WTC11 (cell line): Measurements from ENCODE around the gene PRICKLE1. TPM values are rescaled to one million over a fixed set of nuclear protein-coding genes. Genes with fewer than 3 reads are reported as not detected.

Source experiments
- ATAC-seq: fragments of 200-7000 bp; cut with Tn5 transposase; 2 replicates; pipeline ENCODE4 v1.10.0; 2021; ENCODE audit warnings: mild to moderate bottlenecking, moderate library complexity
- CTCF ChIA-PET: fragments of 300-600 bp; sonication (Branson Sonifier 250); formaldehyde crosslinking; loops from one replicate; lab custom pipeline; 2021; ENCODE audit warnings: antibody characterized with exemption; lab: Charles Lee
- POLR2A ChIA-PET: fragments of 350-600 bp; sonication (Branson Sonifier 250); formaldehyde crosslinking; loops from one replicate; lab custom pipeline; 2021; ENCODE audit warnings: antibody characterized with exemption; lab: Charles Lee
- DNase-seq: peaks from one replicate; pipeline ENCODE4 v3.0.0; 2021; ENCODE audit warnings: low spot score
- H3K27ac Mint-ChIP-seq: 2 replicates; pipeline ENCODE4 v1.8.0; 2021; ENCODE audit warnings: mixed read lengths
- H3K27me3 Mint-ChIP-seq: 2 replicates; pipeline ENCODE4 v1.8.0; 2021; ENCODE audit warnings: low read depth, mild to moderate bottlenecking, moderate library complexity, mixed read lengths
- H3K36me3 Mint-ChIP-seq: 2 replicates; pipeline ENCODE4 v1.8.0; 2021; ENCODE audit warnings: mixed read lengths
- H3K4me1 Mint-ChIP-seq: 2 replicates; pipeline ENCODE4 v1.8.0; 2022; ENCODE audit warnings: mixed read lengths
- H3K4me3 Mint-ChIP-seq: 2 replicates; pipeline ENCODE4 v1.8.0; 2021; ENCODE audit warnings: mild to moderate bottlenecking, moderate library complexity, mixed read lengths
- H3K9me3 Mint-ChIP-seq: 2 replicates; pipeline ENCODE4 v1.8.0; 2021; ENCODE audit warnings: mixed read lengths
- CBFB ChIP-seq: sonication (generic); formaldehyde crosslinking; IDR thresholded peaks from 2 replicates; pipeline ENCODE4 v1.8.1; 2022; ENCODE audit warnings: mild to moderate bottlenecking, low read depth, missing genetic modification reagents
- CREB1 ChIP-seq: sonication (generic); formaldehyde crosslinking; IDR thresholded peaks from 2 replicates; pipeline ENCODE4 v1.8.0; 2023; ENCODE audit warnings: mild to moderate bottlenecking, missing genetic modification reagents
- CREM ChIP-seq: sonication (generic); formaldehyde crosslinking; IDR thresholded peaks from 2 replicates; pipeline ENCODE4 v1.8.1; 2022; ENCODE audit warnings: mild to moderate bottlenecking, missing genetic modification reagents, moderate library complexity
- FOXK1 ChIP-seq: sonication (generic); formaldehyde crosslinking; IDR thresholded peaks from 2 replicates; pipeline ENCODE4 v1.8.0; 2022; ENCODE audit warnings: mild to moderate bottlenecking, moderate library complexity, missing genetic modification reagents
- JUN ChIP-seq: sonication (generic); formaldehyde crosslinking; IDR thresholded peaks from 2 replicates; pipeline ENCODE4 v1.8.0; 2023; ENCODE audit warnings: mild to moderate bottlenecking, missing genetic modification reagents
- RORB ChIP-seq: fragments of 250-450 bp; sonication (Bioruptor Pico); IDR thresholded peaks from 2 replicates; pipeline ENCODE4 v1.9.0; 2021; ENCODE audit warnings: mild to moderate bottlenecking
- SOX15 ChIP-seq: fragments of 250-450 bp; sonication (Bioruptor Pico); IDR thresholded peaks from 2 replicates; pipeline ENCODE4 v1.9.0; 2021; ENCODE audit warnings: mild to moderate bottlenecking
- TEAD4 ChIP-seq: sonication (generic); formaldehyde crosslinking; IDR thresholded peaks from 2 replicates; pipeline ENCODE4 v1.8.0; 2022; ENCODE audit warnings: mild to moderate bottlenecking, missing genetic modification reagents
- ZNF219 ChIP-seq: sonication (generic); formaldehyde crosslinking; IDR thresholded peaks from 2 replicates; pipeline ENCODE4 v1.8.0; 2023; ENCODE audit warnings: missing genetic modification reagents, mild to moderate bottlenecking, borderline replicate concordance
- ZNF263 ChIP-seq: sonication (generic); formaldehyde crosslinking; IDR thresholded peaks from 2 replicates; pipeline ENCODE4 v1.8.1; 2022; ENCODE audit warnings: low read depth, mild to moderate bottlenecking, moderate library complexity, missing genetic modification reagents
- ZNF423 ChIP-seq: fragments of 250-450 bp; sonication (Bioruptor Pico); IDR thresholded peaks from 2 replicates; pipeline ENCODE4 v2.1.2; 2022; ENCODE audit warnings: mild to moderate bottlenecking, moderate library complexity
- total RNA-seq: library from RNA; stranded (reverse); gene quantifications from 3 replicates; pipeline ENCODE4 v1.2.3, GENCODE V29; 2021
- TF ChIP-seq, protein P1 (sequence below): fragments of 250-450 bp; sonication (Bioruptor Pico); IDR thresholded peaks from 2 replicates; pipeline ENCODE4 v1.9.0; 2021; ENCODE audit warnings: mild to moderate bottlenecking
- TF ChIP-seq, protein P2 (sequence below): sonication (generic); formaldehyde crosslinking; IDR thresholded peaks from 2 replicates; pipeline ENCODE4 v1.8.1; 2022; ENCODE audit warnings: low read depth, mild to moderate bottlenecking, moderate library complexity, missing genetic modification reagents, borderline replicate concordance
- TF ChIP-seq, protein P3 (sequence below): sonication (generic); formaldehyde crosslinking; conservative IDR thresholded peaks from 2 replicates; pipeline ENCODE4 v1.8.1; 2022; ENCODE audit warnings: mild to moderate bottlenecking, missing genetic modification reagents
- TF ChIP-seq, protein P4 (sequence below): sonication (generic); formaldehyde crosslinking; IDR thresholded peaks from 2 replicates; pipeline ENCODE4 v1.8.0; 2022; ENCODE audit warnings: mild to moderate bottlenecking, missing genetic modification reagents
- TF ChIP-seq, protein P5 (sequence below): sonication (generic); formaldehyde crosslinking; IDR thresholded peaks from 2 replicates; pipeline ENCODE4 v1.8.1; 2022; ENCODE audit warnings: low read depth, missing genetic modification reagents, borderline replicate concordance
- TF ChIP-seq, protein P6 (sequence below): fragments of 250-450 bp; sonication (Bioruptor Pico); IDR thresholded peaks from 2 replicates; pipeline ENCODE4 v1.9.0; 2021; ENCODE audit warnings: moderate library complexity, mild to moderate bottlenecking, inconsistent platforms, borderline replicate concordance
- TF ChIP-seq, protein P7 (sequence below): fragments of 250-450 bp; sonication (Bioruptor Pico); IDR thresholded peaks from 2 replicates; pipeline ENCODE4 v1.9.0; 2021; ENCODE audit warnings: mild to moderate bottlenecking
- TF ChIP-seq, protein P8 (sequence below): fragments of 250-450 bp; sonication (Bioruptor Pico); IDR thresholded peaks from 2 replicates; pipeline ENCODE4 v1.8.0; 2021; ENCODE audit warnings: mild to moderate bottlenecking
- TF ChIP-seq, protein P9 (sequence below): sonication (generic); formaldehyde crosslinking; IDR thresholded peaks from 2 replicates; pipeline ENCODE4 v1.8.0; 2022; ENCODE audit warnings: mild to moderate bottlenecking, missing genetic modification reagents

The PRICKLE1 gene
- total RNA-seq, 1 experiment from 2014 or later: 11.7 TPM

DNA sequence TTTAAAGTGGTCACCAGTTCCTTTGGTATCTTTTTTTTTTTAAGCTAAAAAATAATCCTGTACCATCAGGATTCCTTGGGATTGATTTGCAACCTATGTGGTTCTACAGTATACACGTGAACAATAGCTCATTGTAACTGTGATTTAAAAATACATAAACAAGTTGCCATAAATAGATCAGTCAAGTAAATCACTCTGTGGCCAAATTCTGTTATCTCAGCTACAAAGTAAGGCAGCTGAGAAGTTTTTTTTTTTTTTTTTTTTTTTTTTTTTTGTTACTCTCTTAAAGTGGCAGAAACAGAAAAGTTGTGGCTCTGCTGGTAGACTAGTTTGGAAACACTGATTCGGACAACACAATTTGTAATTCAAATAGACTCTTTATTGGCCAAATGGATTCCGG is 104.5 kb downstream of the PRICKLE1 start:
- ChIA-PET POLR2A (interaction anchor here (0.6 to 1.2 kb wide), 3 partner anchors 55 to 500 kb away, joined by 3 to 4 read pairs (median 3); no protein-coding TSS in a partner anchor), CTCF (interaction anchor here (0.5 to 5.2 kb wide), 6 partner anchors 29 to 854 kb away, joined by 3 to 75 read pairs (median 11); no protein-coding TSS in a partner anchor)
- TF ChIP-seq CBFB (CRISPR knock-in tag) (no peak), ZNF219 (CRISPR knock-in tag) (no peak), ZNF263 (CRISPR knock-in tag) (no peak), TEAD4 (CRISPR knock-in tag) (no peak), SOX15 (no peak), RORB (CRISPR knock-in tag) (no peak), CREM (CRISPR knock-in tag) (no peak)
- TF ChIP-seq, protein P1, sequence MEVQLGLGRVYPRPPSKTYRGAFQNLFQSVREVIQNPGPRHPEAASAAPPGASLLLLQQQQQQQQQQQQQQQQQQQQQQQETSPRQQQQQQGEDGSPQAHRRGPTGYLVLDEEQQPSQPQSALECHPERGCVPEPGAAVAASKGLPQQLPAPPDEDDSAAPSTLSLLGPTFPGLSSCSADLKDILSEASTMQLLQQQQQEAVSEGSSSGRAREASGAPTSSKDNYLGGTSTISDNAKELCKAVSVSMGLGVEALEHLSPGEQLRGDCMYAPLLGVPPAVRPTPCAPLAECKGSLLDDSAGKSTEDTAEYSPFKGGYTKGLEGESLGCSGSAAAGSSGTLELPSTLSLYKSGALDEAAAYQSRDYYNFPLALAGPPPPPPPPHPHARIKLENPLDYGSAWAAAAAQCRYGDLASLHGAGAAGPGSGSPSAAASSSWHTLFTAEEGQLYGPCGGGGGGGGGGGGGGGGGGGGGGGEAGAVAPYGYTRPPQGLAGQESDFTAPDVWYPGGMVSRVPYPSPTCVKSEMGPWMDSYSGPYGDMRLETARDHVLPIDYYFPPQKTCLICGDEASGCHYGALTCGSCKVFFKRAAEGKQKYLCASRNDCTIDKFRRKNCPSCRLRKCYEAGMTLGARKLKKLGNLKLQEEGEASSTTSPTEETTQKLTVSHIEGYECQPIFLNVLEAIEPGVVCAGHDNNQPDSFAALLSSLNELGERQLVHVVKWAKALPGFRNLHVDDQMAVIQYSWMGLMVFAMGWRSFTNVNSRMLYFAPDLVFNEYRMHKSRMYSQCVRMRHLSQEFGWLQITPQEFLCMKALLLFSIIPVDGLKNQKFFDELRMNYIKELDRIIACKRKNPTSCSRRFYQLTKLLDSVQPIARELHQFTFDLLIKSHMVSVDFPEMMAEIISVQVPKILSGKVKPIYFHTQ: no peak
- TF ChIP-seq, protein P2, sequence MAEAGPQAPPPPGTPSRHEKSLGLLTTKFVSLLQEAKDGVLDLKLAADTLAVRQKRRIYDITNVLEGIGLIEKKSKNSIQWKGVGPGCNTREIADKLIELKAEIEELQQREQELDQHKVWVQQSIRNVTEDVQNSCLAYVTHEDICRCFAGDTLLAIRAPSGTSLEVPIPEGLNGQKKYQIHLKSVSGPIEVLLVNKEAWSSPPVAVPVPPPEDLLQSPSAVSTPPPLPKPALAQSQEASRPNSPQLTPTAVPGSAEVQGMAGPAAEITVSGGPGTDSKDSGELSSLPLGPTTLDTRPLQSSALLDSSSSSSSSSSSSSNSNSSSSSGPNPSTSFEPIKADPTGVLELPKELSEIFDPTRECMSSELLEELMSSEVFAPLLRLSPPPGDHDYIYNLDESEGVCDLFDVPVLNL (CRISPR knock-in tag): no peak
- TF ChIP-seq, protein P3, sequence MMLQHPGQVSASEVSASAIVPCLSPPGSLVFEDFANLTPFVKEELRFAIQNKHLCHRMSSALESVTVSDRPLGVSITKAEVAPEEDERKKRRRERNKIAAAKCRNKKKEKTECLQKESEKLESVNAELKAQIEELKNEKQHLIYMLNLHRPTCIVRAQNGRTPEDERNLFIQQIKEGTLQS (CRISPR knock-in tag): no peak
- TF ChIP-seq, protein P4, sequence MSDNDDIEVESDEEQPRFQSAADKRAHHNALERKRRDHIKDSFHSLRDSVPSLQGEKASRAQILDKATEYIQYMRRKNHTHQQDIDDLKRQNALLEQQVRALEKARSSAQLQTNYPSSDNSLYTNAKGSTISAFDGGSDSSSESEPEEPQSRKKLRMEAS (CRISPR knock-in tag): no peak
- TF ChIP-seq, protein P5, sequence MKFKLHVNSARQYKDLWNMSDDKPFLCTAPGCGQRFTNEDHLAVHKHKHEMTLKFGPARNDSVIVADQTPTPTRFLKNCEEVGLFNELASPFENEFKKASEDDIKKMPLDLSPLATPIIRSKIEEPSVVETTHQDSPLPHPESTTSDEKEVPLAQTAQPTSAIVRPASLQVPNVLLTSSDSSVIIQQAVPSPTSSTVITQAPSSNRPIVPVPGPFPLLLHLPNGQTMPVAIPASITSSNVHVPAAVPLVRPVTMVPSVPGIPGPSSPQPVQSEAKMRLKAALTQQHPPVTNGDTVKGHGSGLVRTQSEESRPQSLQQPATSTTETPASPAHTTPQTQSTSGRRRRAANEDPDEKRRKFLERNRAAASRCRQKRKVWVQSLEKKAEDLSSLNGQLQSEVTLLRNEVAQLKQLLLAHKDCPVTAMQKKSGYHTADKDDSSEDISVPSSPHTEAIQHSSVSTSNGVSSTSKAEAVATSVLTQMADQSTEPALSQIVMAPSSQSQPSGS: no peak
- TF ChIP-seq, protein P6, sequence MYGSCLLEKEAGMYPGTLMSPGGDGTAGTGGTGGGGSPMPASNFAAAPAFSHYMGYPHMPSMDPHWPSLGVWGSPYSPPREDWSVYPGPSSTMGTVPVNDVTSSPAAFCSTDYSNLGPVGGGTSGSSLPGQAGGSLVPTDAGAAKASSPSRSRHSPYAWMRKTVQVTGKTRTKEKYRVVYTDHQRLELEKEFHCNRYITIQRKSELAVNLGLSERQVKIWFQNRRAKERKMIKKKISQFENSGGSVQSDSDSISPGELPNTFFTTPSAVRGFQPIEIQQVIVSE (CRISPR knock-in tag): no peak
- TF ChIP-seq, protein P7, sequence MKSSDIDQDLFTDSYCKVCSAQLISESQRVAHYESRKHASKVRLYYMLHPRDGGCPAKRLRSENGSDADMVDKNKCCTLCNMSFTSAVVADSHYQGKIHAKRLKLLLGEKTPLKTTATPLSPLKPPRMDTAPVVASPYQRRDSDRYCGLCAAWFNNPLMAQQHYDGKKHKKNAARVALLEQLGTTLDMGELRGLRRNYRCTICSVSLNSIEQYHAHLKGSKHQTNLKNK (CRISPR knock-in tag): no peak
- Mint-ChIP-seq H3K9me3 (no peaks in the 10 kb centered on the region), H3K4me3 (peak overlapping the region; percentile 89), H3K27ac (peak overlapping the region; percentile 95), H3K4me1 (peaks cover 67% of the 10 kb centered on the region), H3K36me3 (no peaks in the 10 kb centered on the region), H3K27me3 (peaks cover 60% of the 10 kb centered on the region)
- DNase-seq (no peak), ATAC-seq (no peak)

DNA sequence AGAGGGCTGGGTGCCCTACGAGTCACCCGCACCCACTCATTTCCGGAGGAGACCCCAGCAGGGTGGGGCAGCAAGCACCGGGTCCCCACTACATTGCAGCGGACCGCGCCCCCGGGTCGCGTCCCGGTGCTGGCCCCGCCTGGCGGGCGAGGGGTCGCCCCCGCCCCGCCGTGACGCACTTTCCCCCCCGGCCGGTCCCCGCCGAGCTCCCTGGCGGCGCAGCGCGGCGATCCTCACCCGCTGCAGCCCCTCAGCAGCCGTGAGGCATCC is 106.1 kb downstream of the PRICKLE1 start:
- ChIA-PET CTCF (interaction anchor here (0.6 to 5.2 kb wide), 42 partner anchors 8 to 856 kb away, joined by 3 to 75 read pairs (median 4); no protein-coding TSS in a partner anchor), POLR2A (no interaction called here)
- TF ChIP-seq JUN (CRISPR knock-in tag): 0 out of 2 replicates have a peak, but pooled peaks have one; percentile 68
- TF ChIP-seq FOXK1 (CRISPR knock-in tag): peak; percentile 6; the same call in 1 of the 2 replicates
- TF ChIP-seq, protein P6 (CRISPR knock-in tag): no peak
- TF ChIP-seq, protein P8, sequence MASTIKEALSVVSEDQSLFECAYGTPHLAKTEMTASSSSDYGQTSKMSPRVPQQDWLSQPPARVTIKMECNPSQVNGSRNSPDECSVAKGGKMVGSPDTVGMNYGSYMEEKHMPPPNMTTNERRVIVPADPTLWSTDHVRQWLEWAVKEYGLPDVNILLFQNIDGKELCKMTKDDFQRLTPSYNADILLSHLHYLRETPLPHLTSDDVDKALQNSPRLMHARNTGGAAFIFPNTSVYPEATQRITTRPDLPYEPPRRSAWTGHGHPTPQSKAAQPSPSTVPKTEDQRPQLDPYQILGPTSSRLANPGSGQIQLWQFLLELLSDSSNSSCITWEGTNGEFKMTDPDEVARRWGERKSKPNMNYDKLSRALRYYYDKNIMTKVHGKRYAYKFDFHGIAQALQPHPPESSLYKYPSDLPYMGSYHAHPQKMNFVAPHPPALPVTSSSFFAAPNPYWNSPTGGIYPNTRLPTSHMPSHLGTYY (CRISPR knock-in tag): no peak
- TF ChIP-seq ZNF423: peak; percentile 56; the same call in 1 of the 2 replicates
- TF ChIP-seq, protein P9, sequence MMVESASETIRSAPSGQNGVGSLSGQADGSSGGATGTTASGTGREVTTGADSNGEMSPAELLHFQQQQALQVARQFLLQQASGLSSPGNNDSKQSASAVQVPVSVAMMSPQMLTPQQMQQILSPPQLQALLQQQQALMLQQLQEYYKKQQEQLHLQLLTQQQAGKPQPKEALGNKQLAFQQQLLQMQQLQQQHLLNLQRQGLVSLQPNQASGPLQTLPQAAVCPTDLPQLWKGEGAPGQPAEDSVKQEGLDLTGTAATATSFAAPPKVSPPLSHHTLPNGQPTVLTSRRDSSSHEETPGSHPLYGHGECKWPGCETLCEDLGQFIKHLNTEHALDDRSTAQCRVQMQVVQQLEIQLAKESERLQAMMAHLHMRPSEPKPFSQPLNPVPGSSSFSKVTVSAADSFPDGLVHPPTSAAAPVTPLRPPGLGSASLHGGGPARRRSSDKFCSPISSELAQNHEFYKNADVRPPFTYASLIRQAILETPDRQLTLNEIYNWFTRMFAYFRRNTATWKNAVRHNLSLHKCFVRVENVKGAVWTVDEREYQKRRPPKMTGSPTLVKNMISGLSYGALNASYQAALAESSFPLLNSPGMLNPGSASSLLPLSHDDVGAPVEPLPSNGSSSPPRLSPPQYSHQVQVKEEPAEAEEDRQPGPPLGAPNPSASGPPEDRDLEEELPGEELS (CRISPR knock-in tag): peak; percentile 48; the same call in 1 of the 2 replicates
- TF ChIP-seq CREB1 (CRISPR knock-in tag): no peak
- TF ChIP-seq CBFB (CRISPR knock-in tag): no peak
- peak overlapping the region; percentile 89 for H3K4me3 Mint-ChIP-seq
- DNase-seq (no peak), ATAC-seq (no peak)
- peaks cover 57% of the 10 kb centered on the region for H3K27me3 Mint-ChIP-seq
- no peaks in the 10 kb centered on the region for H3K36me3 Mint-ChIP-seq
- no peak overlapping the region for H3K27ac Mint-ChIP-seq
- peaks cover 75% of the 10 kb centered on the region for H3K4me1 Mint-ChIP-seq
- no peaks in the 10 kb centered on the region for H3K9me3 Mint-ChIP-seq
